Epidermal melanocyte (primary cell): ENCODE data around the gene DIPK1A.

Experiments
- DNase-seq: peaks from one replicate; pipeline ENCODE4 v3.0.0; 2011; ENCODE audit warnings: low spot score; ENCODE audit not compliant: insufficient read length

DIPK1A gene

GRCh38 chr1:92805216-92805615, 156.0 kb downstream of the DIPK1A start:
- no peak for DNase-seq

- peak; percentile 88 for DNase-seq
Observed at GRCh38 chr1:92804721-92805201, 156.5 kb downstream of the DIPK1A start.

GRCh38 chr1:92803140-92803887, 157.9 kb downstream of the DIPK1A start:
- DNase-seq, result no peak

- peak; percentile 42 for DNase-seq
Observed at GRCh38 chr1:92797961-92798360, 163.3 kb downstream of the DIPK1A start.

GRCh38 chr1:92797297-92797696, 164.0 kb downstream of the DIPK1A start:
- no peak for DNase-seq

- no peak for DNase-seq
Observed at GRCh38 chr1:92795166-92795565, 166.1 kb downstream of the DIPK1A start.

GRCh38 chr1:92792340-92792782, 168.9 kb downstream of the DIPK1A start:
- DNase-seq, result no peak
